Stimulated activated CD4-positive, alpha-beta T cell treated with anti-CD3 and anti-CD28 coated beads, Interleukin-12 subunit alpha, Interleukin-12 subunit beta, amount 100 ng/mL, for 4 hours (primary cell): ENCODE results near the gene PLEKHH1.
A peak's percentile ranks its signal among the peaks of the same experiment; 100 is the strongest.

ENCODE experiments used
- DNase-seq: peaks from one replicate; pipeline ENCODE4 v3.0.0-alpha.2; 2020

The PLEKHH1 gene

DNA sequence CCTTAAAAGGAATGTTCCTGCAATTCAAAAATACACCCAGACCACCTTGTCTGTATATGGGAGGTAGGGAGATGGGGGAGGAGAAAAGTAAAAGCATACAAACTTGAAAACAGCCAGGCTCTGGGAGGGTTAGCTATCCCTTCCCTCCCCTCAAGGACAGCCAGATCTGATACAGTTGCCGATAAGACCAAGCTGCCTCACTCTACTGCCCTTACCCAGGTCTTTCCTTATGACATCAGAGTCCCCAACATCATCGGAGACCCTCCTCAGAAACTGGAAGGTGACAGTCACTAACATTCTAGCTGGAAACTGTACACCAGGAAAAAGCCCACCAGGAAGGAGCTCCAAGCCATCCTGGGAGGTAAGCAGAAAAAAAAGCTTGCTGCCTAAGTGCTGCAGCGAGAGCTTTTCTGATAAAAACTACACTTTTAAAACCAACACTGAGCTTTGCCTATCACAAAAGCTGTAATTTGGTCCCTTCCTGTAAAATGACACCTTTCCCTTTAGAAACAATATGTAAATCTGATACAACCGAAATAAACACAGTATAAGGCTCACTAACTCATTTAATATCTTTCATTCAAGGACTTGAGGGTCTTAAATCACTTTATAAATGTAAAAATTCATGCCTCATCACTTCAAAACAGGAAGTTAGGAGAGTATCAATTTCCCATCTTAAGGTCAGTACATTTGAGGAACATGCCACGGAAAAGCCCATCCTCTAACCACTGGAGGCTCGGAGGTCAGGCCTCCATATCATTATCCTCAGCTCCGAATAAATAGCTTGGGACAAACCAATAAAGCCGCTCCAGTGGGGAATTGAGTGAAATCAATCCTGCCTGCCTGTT is 20.4 kb upstream of the PLEKHH1 start:
- DNase-seq, result no peak

DNA sequence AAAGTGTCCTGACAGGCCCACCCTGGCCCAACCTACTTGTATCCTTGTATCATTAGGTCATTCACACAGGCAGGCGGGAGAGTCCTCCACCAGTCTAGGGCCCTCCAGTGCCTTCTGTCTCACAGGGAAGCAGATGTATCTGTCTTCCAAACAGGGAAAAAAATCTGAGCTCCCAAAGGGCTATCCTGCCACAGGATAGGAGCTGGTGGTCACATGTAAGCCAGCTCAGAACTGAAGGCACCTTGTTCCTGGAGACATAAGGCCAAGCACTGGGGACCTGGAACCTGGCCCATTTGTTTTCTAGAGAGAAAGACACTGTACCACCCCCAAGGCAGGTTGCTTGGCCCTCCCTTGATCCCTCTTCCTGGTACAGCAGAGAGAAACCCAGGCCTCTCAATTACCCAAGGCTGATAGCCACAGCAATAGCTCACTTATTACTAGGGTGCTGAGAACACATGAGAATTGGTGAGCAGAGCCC is 19.4 kb upstream of the PLEKHH1 start:
- no peak for DNase-seq

DNA sequence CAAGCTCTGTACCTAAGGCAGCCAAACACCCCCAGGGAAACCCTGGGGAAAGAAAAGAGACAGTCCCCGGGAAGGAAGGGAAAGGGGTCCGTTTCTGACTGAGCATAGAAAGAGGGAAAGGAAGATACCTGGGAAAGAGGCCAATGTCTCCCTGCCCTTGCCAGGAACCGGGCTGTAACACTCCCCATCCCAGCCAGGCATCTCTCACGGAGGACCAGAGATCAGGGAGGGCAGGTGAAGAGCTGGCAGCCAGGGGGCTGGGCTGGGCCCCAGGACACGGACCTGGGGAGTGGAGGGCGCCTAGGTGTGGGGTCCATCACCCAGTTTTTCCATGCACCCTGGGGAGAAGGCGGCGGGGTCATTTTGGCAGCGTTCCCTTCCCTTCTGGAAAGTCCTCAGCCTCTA is 18.9 kb upstream of the PLEKHH1 start:
- DNase-seq, result no peak

DNA sequence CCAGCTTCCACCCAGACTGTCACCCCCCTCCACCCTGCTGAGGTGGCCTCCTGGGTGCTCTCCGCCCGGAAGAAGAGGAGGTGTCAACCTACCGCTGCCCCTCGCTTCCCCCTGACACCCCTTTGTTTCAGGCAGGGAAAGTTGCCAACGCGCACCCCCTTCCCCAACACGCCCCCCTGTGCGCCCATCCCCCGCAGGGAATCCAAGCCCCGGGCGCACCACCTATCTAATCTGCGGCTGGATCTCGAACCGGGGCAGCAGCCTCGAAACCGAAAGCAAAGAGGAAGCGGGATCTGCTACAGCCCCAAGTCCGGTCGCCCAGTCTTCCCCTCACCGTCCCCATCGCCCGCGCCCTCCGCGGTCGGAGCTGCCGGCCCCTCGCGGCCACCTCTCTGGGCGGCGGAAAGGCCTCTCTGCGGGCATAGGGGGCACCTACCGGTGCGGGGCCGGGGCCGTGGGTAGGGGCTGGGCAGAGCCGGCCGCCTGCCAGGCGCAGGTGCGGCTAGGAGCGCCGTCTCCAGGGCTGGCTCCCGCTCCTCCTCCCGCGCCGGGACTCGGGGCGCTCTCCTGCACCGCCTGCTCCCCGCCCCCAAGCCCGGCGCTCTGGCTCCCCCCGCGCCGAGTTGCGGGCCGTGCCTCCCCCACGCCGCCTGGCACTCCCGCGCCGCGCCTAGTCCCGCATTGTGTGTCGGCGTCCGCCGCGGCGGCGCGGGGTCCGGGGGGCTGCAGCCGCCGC is 18.3 kb upstream of the PLEKHH1 start:
- DNase-seq, result peak; percentile 8

DNA sequence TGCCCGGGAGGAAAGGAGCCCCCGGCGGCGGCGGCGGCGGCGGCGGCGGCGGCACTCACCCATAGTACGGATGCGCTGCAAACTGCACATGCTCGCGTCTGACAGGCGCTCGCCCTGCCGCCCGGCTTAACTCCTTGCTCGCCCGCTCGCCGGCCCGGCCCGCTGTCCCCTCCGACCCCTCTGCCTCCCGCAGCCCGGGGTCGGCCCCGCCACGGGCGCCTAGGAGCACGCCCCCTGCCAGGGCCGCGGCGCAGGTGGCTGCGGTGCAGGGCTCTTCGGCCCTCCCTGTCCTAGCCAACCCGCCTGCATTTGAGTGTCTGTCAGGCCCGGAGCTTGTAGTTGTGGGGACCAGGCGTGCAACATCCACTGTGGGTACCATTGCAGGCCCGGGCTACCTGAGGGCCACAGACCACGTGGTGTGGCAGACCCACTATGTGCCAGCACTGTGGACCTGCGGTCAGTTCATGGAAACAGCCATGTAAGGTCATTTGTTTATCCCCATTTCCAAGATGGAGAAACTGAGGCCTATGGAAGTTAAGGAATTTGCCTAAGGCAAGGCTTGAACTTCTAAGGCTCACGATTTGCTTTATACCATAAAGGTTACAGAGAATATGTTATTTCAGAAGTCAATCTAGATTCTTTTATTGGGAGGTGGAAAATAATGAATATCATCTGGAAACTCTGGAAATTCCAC is 17.6 kb upstream of the PLEKHH1 start:
- DNase-seq, result peak; percentile 52

DNA sequence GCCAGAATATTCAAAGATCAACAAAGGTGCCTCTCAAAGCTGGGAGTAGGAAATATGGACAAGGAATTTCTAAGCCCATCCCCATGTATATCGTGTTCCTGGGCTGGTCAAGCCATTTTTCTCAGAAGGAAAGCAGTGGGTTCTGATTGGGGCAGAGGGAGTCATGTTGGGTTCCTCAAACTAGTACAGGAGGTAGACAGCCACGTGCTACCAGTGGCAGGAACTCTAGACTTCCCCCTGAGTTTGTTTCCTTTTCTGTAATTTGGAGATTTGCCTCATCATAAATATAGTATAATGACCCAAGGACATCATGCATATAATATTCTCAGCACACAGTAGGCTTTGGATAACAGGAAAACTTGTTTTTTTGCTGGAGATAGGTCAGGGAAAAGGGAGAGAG is 16.4 kb upstream of the PLEKHH1 start:
- no peak for DNase-seq

DNA sequence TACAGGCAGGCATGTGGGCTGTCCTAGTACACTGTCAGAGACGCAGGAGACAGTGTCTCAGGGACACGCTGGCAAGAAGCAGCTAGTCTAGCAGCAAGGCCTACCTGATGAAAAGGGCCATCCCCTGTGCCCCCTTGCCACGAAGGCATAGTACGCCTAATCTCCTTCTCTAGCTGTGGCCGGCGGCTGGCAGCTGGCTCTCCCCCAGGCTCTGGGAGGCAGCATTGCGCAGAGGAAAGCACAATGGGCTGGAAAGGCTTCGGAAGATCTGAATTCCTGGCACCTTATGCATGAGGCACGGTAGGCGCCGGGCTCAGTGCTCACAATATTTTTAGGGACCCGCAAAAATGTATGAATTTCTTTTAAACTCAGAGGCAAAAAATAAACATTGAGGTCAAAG is 16.0 kb upstream of the PLEKHH1 start:
- no peak for DNase-seq

DNA sequence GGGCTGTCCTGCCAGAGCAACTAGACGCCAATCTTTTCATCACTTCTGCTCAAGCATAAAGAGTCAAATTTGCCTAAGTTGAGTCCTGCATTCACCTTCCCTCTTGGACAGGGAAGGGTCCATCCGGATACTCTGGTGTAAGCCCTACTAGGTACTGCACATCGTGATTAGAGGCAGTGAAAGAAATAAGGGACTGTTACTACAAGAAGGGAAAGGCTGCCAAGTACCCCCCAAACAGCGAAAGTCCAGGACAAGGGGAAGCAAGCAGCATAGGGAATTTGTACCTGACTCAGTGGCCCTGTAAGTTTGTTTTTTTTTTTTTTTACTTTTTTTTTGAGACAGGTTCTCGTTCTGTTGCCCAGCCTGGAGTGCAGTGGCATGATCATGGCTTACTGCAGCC is 13.7 kb upstream of the PLEKHH1 start:
- no peak for DNase-seq

DNA sequence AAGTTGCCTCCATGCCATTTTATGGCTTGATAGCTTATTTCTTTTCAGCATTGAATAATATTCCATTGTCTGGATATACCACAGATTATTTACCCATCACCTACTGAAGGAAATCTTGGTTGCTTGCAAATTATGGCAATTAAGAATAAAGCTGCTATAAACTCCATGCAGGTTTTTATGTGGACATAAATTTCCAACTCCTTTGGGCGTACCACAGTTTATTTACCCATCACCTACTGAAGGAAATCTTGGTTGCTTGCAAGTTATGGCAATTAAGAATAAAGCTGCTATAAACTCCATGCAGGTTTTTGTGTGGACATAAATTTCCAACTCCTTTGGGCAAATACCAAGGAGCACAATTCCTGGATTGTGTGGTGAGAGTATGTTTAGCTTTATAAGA is 12.6 kb upstream of the PLEKHH1 start:
- no peak for DNase-seq

DNA sequence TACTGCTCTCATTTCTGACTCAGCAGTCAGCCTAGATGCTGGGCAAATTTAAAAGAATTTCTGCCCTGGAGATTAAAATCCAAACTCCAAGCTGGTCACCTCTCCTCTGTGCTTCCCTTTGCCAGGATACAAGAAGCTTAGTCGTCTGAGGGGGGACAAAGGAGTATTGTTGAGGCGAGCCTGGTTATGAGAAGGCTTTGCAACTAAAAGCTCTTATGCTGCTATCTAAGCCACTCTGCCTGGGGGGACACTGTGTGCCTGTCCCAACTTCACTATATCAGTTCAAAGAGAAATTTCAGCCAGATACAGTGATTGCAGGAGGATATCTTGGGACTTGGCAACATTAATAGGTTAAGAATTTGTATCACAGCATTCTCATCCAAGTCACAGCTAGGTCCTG is 10.8 kb upstream of the PLEKHH1 start:
- DNase-seq, result no peak

DNA sequence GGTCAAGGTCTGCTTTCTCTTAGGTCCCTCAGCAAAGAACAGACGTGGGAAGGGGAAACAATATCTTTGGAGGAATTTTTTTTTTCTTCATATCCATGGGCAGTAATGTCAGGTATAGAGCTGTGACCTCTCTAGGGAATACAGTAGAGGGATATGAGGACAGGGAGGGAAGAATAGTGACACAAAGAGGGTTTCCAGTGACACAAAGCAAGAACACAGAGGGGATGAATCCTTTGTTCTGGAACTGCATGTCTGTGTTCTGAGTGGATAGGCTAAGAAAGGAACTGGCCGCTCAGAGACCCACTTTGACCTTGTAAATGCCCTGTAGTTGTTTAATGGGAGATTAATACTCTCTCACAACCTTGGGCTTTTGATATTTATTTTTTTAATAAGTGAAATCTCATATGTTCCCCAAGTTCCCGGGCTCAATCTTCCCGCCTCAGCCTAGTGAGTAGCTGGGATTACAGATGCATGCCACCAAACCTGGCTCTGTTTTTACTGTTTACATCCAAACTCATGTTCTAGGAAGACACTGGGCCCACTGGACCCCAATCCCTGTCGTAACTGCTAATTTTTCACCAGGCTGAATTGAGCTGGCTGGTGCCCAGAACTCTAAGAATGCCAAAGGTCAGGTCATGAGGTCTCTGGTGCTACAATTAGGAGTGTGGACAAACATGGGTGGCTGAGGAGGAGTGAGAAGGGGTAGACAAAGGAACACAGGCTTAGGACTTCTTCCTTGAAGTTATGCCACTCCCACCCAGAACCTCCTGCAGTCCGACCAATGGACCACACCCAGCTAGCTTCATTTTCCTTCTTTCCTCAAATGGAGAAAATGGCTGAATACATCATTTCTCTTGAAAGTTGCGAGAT is 9.1 kb upstream of the PLEKHH1 start:
- DNase-seq, result no peak

DNA sequence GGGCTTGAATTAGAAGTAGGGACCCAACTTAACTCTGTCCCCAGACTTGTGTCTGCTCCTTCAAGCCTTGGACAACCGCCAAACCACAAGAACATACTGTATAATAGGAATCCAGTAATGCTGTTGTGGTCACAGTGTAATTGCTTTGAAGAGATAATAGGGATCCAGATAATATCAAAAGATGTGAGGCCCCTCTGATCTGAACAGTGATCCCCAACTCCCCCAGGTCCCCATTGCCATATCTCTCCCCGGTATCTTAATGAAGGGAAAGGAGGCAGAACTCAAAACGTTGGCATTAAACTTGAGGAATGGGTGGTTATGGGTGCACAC is 8.5 kb upstream of the PLEKHH1 start:
- no peak for DNase-seq

DNA sequence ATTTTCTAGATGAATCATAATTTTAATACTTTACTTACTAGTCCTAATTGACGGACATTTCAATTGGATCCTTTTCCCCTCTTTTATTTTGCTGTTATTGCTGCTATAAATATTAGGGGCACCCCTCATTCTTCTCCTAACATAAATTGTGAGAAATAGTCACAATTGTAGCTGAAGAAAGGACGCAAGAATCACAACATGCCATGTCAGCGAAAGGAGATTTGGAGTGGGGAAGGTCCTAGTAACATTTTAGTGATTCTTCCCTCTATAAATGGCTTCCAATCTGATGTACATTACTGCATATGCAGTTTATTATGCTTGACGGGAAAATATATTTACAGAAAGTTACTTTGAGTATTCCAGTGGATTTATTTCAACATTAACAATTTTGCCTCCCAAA is 7.7 kb upstream of the PLEKHH1 start:
- no peak for DNase-seq

DNA sequence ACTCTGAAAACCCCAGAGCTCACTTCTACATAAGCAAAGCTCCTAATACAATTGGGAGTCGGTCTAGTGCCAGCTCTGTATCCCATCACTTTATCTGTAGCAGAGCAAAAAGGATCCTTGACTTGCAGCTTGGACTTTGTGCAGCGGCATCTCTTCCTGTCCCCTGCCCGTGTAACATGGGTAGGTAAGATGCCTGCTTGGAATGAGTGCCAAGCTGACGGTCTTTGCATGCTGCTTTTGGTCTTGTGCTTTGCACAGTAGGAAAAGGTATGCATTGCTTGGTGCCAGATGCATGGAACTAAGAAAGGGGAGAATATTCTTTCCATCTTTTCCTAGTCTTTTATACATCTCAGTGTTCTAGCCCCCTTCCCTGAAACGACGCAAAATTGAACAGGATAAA is 6.9 kb upstream of the PLEKHH1 start:
- no peak for DNase-seq

DNA sequence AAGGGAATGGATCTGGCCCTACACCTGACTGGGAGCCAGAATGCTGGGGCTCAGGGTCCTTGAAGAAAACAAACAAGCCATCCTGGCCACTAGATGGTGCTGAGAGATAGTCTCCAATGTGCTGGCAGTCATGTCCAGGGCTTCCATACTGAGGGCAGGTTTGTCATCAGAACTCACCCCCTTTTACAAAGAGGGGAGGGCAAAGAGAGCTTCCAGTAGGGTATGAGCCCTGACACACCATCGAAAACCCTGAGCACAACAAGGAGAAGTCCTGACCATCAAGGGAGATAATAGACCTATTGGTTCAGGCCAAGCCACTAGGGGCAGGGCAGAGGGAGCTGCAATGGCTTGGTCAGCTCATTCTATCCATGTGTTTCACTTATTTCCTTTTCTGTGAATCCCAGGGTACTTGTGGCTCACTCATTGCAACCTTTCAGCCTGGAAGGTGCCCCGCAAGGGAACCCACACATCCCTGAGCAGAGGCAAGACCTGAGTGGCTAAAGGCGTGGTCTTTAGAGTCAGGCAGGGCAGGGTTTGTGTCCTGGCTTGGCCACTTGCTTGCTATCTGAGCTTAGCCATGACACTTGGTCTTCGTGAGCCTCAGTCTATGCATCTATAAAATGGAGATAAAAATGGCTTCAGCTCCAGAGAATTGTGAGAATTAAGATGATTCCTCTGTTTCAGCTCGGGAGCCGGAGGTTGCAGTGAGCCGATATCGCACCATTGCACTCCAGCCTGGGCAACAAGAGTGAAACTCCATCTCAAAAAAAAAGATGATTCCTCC is 6.2 kb upstream of the PLEKHH1 start:
- peak; percentile 17 for DNase-seq

DNA sequence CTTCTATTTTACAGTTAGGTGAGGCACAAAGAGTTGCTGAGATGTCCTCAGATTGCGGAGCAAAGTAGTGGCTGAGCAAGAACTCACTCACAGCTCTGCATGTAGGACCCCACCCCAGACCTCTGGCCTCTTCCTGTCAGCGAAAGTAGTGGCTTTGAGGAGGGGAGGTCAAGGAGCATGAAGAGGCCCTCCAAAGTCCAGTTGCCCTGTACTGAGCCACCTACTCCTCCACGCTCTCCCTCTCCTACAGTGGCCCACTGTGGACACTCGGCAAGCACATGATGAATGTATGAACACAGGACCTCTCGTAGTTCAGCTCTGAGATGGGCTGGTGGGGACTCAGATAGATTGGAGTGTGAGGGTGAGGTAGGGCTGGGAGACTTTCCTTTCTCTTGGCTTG is 5.3 kb upstream of the PLEKHH1 start:
- DNase-seq, result no peak

DNA sequence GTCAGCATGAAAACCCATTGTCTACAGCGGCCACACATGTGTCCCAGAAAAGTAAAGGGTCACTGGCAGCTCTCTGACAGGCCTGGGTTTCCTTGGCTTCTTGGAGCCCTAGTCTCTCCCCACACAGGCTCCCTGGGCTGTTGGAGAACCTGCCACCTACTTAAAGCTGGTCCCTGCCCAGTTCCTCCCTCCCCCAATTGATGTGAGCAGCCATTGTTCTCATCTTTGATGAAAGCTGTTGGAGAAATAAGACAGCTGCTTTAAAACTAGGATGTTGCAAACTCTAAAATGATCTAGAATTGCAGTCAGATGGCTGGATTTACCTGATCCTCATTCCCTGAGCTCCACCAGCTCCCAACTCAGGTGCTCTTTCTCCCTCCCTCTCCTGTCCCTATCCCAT is 4.8 kb upstream of the PLEKHH1 start:
- no peak for DNase-seq

DNA sequence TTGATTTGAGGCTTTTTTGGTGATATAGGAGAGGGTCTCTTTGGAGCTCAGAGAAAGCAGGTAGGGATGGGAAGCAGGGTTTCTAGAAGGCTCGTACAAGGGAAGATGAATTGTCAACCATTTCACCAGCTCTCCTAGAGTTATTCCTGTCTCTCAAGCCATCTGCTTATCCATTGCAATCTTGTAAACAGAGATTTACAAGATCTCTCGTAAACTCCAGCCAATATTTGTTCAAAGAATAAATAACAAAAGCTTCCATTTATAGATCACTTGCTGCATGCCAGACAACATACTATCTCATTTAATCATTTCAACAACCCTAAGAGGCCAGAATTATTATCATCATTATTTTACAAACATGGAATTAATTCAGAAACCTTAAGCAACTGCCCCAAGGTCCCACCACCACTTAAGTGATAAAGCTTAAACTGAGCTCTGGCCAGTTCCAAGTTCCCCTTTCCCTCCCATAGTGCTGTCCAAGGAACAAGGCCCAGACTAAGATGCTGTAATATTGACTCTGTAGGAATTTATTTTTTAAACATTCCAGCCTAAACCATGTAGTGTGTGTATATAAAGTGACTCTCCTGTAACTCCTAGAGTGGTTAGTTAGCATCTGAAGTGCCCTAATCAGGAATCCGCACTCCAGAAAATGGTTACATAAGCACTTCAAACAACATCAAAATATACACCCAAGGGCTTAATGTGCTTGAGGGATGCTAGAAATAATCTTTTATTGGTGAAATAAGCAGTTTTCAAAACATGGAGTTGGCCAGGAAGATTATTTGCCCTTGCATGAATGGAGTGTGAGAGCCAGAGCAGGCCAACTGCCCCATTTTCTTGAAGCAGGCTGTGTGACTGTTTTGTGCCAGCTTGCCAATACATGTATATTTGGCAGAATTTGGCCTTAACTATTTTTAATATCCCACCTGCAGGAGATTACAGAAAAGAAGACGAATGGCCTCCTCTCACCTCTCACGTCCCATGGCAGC is 2.8 kb upstream of the PLEKHH1 start:
- no peak for DNase-seq

DNA sequence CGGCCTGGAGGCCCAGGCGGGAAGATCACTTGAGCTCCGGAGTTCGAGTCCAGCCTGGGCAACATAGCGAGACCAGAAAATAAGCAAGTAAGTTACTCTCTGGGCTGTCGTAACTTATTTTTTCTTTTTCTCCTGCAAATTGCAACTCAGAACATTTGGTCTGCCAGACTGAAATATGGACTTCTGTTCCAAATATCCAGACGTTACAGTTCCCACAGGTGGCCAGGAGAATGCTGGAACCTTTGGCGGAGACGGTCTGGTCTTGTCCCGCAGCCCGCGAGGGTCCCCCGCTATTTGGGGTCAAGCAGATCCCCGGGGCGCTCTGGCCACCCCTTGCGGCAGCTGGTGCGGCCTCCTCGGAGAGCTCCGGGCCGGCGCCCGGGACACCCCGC is 488 bp upstream of the PLEKHH1 start:
- DNase-seq, result no peak

DNA sequence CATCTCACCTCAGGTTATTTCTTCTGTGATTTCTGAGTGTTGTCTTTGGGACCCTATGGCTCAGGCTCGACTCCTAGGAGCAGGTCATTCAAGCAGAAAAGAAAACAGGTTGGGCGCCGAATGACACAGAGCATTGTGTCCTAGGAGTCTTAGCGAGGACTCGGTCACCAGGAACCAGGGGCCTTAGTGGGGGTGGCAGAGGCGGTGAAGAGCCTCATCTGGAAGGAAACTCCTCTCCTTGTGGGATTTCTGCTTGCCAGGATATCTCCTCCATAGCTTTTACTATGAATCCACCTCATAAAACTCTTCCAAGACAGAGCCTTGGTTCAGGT is 630 bp downstream of the PLEKHH1 start:
- DNase-seq, result no peak

DNA sequence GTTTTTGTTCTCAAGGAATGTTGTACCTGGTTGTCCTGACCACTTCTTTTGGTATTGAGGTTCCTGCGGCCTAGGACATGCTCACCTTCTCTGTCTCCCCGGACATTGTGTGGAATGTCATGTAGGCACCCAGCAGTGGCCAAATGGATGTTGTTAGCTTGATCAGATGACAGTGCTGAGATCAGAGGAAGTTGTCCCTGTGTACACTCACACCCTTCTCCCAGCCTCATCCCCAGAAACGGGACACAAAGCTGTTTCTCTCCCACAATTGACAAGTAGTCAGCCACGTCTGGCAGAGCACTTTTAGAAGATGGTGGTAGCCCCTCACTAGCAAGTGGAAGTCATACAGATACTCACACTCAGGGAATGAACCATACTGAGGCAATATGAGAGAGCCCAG is 3.0 kb downstream of the PLEKHH1 start:
- DNase-seq, result no peak
